Stimulated activated CD4-positive, alpha-beta T cell treated with anti-CD3 and anti-CD28 coated beads, Interleukin-2, amount 100 ng/mL, for 4 hours (primary cell): ENCODE results near the gene PTS.
A peak's percentile ranks its signal among the peaks of the same experiment; 100 is the strongest.
"Not testable (repeated sequence)": the region's sequence is repeated elsewhere in the genome, so short reads cannot be mapped to it uniquely, and the experiment has no call there.

Experiments used
- DNase-seq: peaks from one replicate; pipeline ENCODE4 v3.0.0-alpha.2; 2020; ENCODE audit warnings: low read depth

PTS gene

GRCh38 chr11:112226062-112226830, at the start of gene PTS:
Gene PTS, plus strand, starts transcription at chr11:112226428. Its CDS starts 16 bp downstream, at chr11:112226444.
- peak; percentile 67 for DNase-seq

- no peak for DNase-seq
Measured at GRCh38 chr11:112177589-112177988, 48.6 kb upstream of the PTS start.

GRCh38 chr11:112178428-112178827, 47.8 kb upstream of the PTS start:
- DNase-seq, result no peak

- DNase-seq, result no peak
Measured at GRCh38 chr11:112178936-112179335, 47.3 kb upstream of the PTS start.

GRCh38 chr11:112179601-112180000, 46.6 kb upstream of the PTS start:
- no peak for DNase-seq

GRCh38 chr11:112182867-112183266, 43.4 kb upstream of the PTS start:
- DNase-seq, result no peak

- DNase-seq, result no peak
Measured at GRCh38 chr11:112185883-112186282, 40.3 kb upstream of the PTS start.

- no peak for DNase-seq
Measured at GRCh38 chr11:112186304-112186703, 39.9 kb upstream of the PTS start.

GRCh38 chr11:112195113-112195512, 31.1 kb upstream of the PTS start:
- not testable (repeated sequence) for DNase-seq

- no peak for DNase-seq
Measured at GRCh38 chr11:112195951-112196351, 30.3 kb upstream of the PTS start.

GRCh38 chr11:112196519-112197087, 29.6 kb upstream of the PTS start:
- DNase-seq, result no peak

- DNase-seq, result not testable (repeated sequence)
Measured at GRCh38 chr11:112199101-112199500, 27.1 kb upstream of the PTS start.

- DNase-seq, result no peak
Measured at GRCh38 chr11:112200252-112200651, 26.0 kb upstream of the PTS start.

- DNase-seq, result no peak
Measured at GRCh38 chr11:112206071-112206470, 20.2 kb upstream of the PTS start.

- no peak for DNase-seq
Measured at GRCh38 chr11:112210890-112211289, 15.3 kb upstream of the PTS start.

- DNase-seq, result no peak
Measured at GRCh38 chr11:112211536-112211935, 14.7 kb upstream of the PTS start.

- no peak for DNase-seq
Measured at GRCh38 chr11:112212290-112212689, 13.9 kb upstream of the PTS start.

- no peak for DNase-seq
Measured at GRCh38 chr11:112212710-112213109, 13.5 kb upstream of the PTS start.

- no peak for DNase-seq
Measured at GRCh38 chr11:112213753-112214152, 12.5 kb upstream of the PTS start.

GRCh38 chr11:112215621-112216020, 10.6 kb upstream of the PTS start:
- no peak for DNase-seq

GRCh38 chr11:112216561-112217105, 9.6 kb upstream of the PTS start:
- no peak for DNase-seq

- peak; percentile 22 for DNase-seq
Measured at GRCh38 chr11:112219476-112220232, 6.6 kb upstream of the PTS start.
